ENCODE data around the gene MMP20.

Gene MMP20

DNA sequence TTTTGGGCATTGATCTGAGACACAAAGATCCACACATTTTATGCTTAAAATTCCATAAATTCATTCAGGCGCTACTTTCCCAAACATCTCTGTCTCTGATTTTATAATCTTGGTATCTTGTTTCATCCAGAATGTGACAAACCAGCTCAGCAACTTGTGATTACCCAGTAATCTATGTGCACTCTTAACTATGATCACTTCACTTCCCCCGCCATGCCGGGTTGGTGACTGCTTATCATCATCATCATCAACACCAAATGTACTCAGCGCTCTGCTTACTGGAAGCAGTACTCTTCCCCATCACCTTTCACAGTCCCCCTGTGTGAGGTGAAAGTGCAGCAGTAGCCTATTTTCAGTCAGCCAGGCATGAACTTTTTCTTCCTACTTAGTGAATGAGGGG lies 79.4 kb downstream of the MMP20 start:
- no peak overlapping the region for H3K4me2 ChIP-seq
- H3K4me1 ChIP-seq, result peaks cover 19 to 39% (median 24%) of the 10 kb centered on the region in 10 experiments
- H3K27ac ChIP-seq, result no peak overlapping the region
- H3K9me3 ChIP-seq (replicated peaks in 1 of 11), result peaks cover 0 to 3% (median 0%) of the 10 kb centered on the region in 11 experiments; a peak in 2 of 22 replicates
- H3K9ac ChIP-seq, result no peak overlapping the region
- no peaks in the 10 kb centered on the region for H4K20me1 ChIP-seq
- no peak overlapping the region for H3K4me3 ChIP-seq
- peaks cover 0 to 41% (median 0%) of the 10 kb centered on the region in 11 experiments; a peak in 6 of 22 replicates for H3K27me3 ChIP-seq
- TF ChIP-seq Cebpa-rat (IDR thresholded peaks at IDR 0.05), result no peak
- no peaks in the 10 kb centered on the region for H3K36me3 ChIP-seq

DNA sequence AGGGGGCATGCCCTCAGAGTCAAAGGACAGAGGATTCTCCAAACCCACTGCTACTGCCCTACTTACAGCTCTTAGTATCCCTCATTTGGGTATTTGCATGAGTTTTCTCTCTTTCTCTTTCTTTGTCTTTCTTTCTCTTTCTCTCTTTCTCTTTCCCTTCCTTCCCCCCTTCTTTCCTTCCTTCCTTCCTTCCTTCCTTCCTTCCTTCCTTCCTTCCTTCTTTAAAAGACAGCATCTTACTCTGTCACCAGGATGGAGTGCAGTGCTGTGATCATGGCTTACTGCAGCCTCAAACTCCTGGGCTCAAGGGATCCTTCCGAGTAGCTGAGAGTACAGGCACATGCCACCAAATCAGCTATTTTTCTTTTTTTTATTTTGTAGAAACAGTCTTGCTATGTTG lies 80.5 kb downstream of the MMP20 start:
- Histone ChIP-seq H3K27me3 (peaks cover 0 to 37% (median 0%) of the 10 kb centered on the region in 11 experiments; a peak in 6 of 22 replicates), H3K4me3 (no peak overlapping the region), H3K9me3 (replicated peaks in 1 of 11) (peaks cover 0 to 9% (median 6%) of the 10 kb centered on the region in 11 experiments; a peak in 8 of 22 replicates), H3K4me2 (peak overlapping the region in 2 of 11 experiments; percentile 13 to 15; a peak in 1 of 22 replicates), H3K4me1 (peaks cover 19 to 41% (median 25%) of the 10 kb centered on the region in 10 experiments), H3K27ac (no peak overlapping the region), H4K20me1 (no peaks in the 10 kb centered on the region), H3K36me3 (no peaks in the 10 kb centered on the region), H3K9ac (no peak overlapping the region)
- no peak for TF ChIP-seq Cebpa-rat (IDR thresholded peaks at IDR 0.05)

DNA sequence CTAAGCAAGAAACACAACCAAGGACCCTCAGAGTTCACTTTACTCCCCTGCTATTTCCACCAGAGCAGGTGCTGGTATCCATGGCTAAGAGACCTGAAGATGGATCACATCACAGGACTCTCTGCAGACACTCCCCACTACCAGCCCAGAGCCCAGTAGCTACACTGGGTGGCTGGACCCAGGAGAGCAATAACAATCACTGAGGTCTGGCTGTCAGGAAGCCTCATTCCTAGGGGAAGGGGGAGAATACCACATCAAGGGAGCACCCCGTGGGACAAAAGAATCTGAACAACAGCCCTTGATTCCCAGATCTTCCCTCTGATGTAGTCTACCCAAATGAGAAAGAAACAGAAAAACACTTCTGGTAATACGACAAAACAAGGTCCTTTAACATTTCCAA lies 85.6 kb downstream of the MMP20 start:
- Histone ChIP-seq H3K4me1 (peaks cover 5 to 57% (median 31%) of the 10 kb centered on the region in 10 experiments; a peak in 17 of 20 replicates), H3K4me3 (no peak overlapping the region), H3K9ac (no peak overlapping the region), H3K4me2 (peak overlapping the region in 8 of 11 experiments; percentile 13 to 66 (median 42); a peak in 13 of 22 replicates), H3K27ac (no peak overlapping the region), H3K9me3 (replicated peaks in 1 of 11) (peaks cover 0 to 13% (median 6%) of the 10 kb centered on the region in 11 experiments; a peak in 9 of 22 replicates), H4K20me1 (no peaks in the 10 kb centered on the region), H3K36me3 (no peaks in the 10 kb centered on the region), H3K27me3 (peaks cover 0 to 20% (median 0%) of the 10 kb centered on the region in 11 experiments; a peak in 5 of 22 replicates)
- TF ChIP-seq Cebpa-rat (IDR thresholded peaks at IDR 0.05), result no peak

DNA sequence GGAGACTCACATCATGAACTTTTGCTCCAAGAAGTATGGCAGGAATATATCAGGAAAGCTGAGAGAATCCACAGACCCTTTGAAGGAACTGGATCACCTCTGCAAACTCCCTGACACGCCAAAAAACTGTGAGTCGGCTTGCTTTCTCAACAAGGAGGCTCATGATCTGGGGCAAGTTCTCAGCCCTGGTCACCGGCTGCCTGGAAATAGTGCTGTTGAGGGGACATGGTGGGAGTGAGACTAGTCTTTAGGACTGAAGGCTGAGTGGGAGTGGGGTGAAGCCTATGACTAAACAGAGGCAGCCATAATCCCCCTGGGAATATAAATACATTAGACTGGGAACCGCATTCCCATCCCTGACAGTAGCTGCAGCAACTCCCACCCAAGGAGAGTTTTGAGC lies 86.2 kb downstream of the MMP20 start:
- peaks cover 5 to 60% (median 30%) of the 10 kb centered on the region in 10 experiments; a peak in 17 of 20 replicates for H3K4me1 ChIP-seq

DNA sequence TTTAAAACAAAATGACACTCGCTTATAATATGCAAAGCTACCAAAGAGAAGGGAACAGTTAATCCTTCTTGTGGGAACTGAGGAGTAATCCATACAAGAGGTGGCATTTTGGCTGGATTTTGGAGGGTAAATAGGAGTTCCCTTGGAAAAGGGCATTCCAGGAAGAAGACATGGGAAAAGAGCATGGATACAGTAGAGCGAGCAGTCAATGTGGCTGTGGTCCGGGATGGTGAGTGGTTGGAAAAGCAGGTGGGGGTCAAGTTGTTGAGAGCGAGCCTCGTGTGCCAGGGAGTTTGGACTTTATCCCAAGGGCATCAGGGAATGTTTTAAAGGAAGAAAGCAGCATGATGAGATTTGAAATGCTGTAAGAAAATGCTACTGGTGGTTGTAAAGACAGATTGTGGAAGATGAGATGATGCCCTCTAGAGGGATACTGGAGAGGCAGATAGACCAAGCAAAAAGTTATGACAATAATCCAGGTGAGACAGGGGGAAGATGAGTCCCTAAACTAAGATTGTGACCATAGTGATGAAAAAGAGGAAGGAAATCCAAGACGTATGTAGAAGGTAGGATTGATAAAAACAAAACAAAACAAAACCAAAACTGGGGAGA lies 90.8 kb downstream of the MMP20 start:
- no peak for TF ChIP-seq Cebpa-rat (IDR thresholded peaks at IDR 0.05)
- no peak overlapping the region for H3K4me3 ChIP-seq

More for the DNA sequence above, 86.2 kb downstream of the MMP20 start:
- peaks cover 0 to 13% (median 6%) of the 10 kb centered on the region in 11 experiments; a peak in 9 of 22 replicates for H3K9me3 ChIP-seq (replicated peaks in 1 of 11)
- H3K36me3 ChIP-seq, result no peaks in the 10 kb centered on the region
- peaks cover 0 to 17% (median 0%) of the 10 kb centered on the region in 11 experiments; a peak in 5 of 22 replicates for H3K27me3 ChIP-seq
- no peak overlapping the region for H3K27ac ChIP-seq
- H4K20me1 ChIP-seq, result no peaks in the 10 kb centered on the region
- H3K9ac ChIP-seq, result no peak overlapping the region
- peak overlapping the region in 9 of 11 experiments; percentile 13 to 66 (median 28); a peak in 14 of 22 replicates for H3K4me2 ChIP-seq
- H3K4me3 ChIP-seq, result no peak overlapping the region
- TF ChIP-seq Cebpa-rat (IDR thresholded peaks at IDR 0.05), result no peak

DNA sequence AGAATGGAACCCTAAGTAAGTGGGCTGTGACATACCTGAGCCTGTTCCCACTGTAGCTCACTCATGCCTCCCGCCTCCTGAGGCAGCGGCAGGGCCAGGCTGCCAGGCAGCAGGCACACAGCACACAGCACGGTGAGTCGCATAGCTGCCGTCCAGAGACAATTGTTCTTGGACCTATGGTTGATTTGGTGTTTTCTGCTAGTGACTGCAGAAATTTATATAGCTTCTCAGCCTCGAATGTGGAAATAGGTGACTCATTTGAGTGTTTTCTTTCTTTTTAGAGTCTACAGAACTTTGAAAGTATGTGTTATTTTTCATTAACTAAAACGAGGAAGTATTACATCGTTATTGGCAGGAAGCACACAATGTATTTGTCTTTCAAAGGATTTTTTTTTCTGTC lies 94.6 kb downstream of the MMP20 start, which contains the start of gene MMP7:
MMP7 (minus strand) TSS at position 190 of the 400 bp plus-strand sequence; CDS start at position 143, 47 bp downstream.
- H3K4me3 ChIP-seq, result no peak within 1 kb of the TSS
- TF ChIP-seq Cebpa-rat (IDR thresholded peaks at IDR 0.05), result no peak
- H3K36me3 ChIP-seq, result no peaks in the 10 kb centered on the region
- H3K9ac ChIP-seq, result no peak within 1 kb of the TSS
- H4K20me1 ChIP-seq, result no peaks in the 10 kb centered on the region
- peaks cover 0 to 6% (median 0%) of the 10 kb centered on the region in 11 experiments; a peak in 1 of 22 replicates for H3K9me3 ChIP-seq (replicated peaks in 1 of 11)
- peak within 1 kb of the TSS in 4 of 11 experiments; percentile 11 to 79 (median 68); a peak in 6 of 22 replicates for H3K4me2 ChIP-seq
- H3K27ac ChIP-seq, result peak within 1 kb of the TSS in 2 of 11 experiments; percentile 24 to 62; a peak in 4 of 22 replicates
- peaks cover 0 to 19% (median 5%) of the 10 kb centered on the region in 10 experiments; a peak in 14 of 20 replicates for H3K4me1 ChIP-seq
- no peaks in the 10 kb centered on the region for H3K27me3 ChIP-seq

More for the DNA sequence above, 90.8 kb downstream of the MMP20 start:
- 0 out of 22 replicates have a peak overlapping the region, but pooled peaks of 1 of the 11 experiments have one; percentile 0 for H3K4me2 ChIP-seq
- H3K36me3 ChIP-seq, result no peaks in the 10 kb centered on the region
- H3K27ac ChIP-seq, result no peak overlapping the region
- no peaks in the 10 kb centered on the region for H4K20me1 ChIP-seq
- no peak overlapping the region for H3K9ac ChIP-seq
- peaks cover 22 to 48% (median 29%) of the 10 kb centered on the region in 10 experiments for H3K4me1 ChIP-seq
- H3K9me3 ChIP-seq (replicated peaks in 1 of 11), result peaks cover 0 to 6% (median 0%) of the 10 kb centered on the region in 11 experiments; a peak in 1 of 22 replicates
- H3K27me3 ChIP-seq, result no peaks in the 10 kb centered on the region

DNA sequence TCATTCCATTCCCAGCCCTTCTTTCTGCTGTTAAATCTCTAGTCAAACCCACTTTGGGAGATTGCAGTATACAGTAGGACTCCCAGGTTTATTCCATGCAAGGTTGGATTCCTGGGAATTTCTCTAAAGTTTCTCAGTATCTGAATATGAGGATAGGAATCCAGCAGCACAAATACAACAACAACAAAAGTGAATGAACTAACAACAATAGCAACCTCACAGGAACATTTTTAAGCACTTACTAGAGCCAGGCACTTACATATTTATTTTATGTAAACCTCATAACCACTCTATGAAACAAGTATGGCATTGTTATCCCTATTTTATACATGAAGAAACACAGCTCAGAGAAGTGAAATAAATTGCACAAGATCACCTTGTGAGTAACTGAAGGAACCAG lies 96.5 kb downstream of the MMP20 start:
- H3K36me3 ChIP-seq, result no peaks in the 10 kb centered on the region
- H3K9me3 ChIP-seq (replicated peaks in 1 of 11), result no peaks in the 10 kb centered on the region
- H3K4me2 ChIP-seq, result no peak overlapping the region
- H3K27ac ChIP-seq, result no peak overlapping the region
- H3K4me3 ChIP-seq, result no peak overlapping the region
- no peak overlapping the region for H3K9ac ChIP-seq
- H4K20me1 ChIP-seq, result no peaks in the 10 kb centered on the region
- TF ChIP-seq Cebpa-rat (IDR thresholded peaks at IDR 0.05), result no peak
- no peaks in the 10 kb centered on the region for H3K27me3 ChIP-seq
- H3K4me1 ChIP-seq, result peaks cover 0 to 19% (median 2%) of the 10 kb centered on the region in 10 experiments; a peak in 7 of 20 replicates

DNA sequence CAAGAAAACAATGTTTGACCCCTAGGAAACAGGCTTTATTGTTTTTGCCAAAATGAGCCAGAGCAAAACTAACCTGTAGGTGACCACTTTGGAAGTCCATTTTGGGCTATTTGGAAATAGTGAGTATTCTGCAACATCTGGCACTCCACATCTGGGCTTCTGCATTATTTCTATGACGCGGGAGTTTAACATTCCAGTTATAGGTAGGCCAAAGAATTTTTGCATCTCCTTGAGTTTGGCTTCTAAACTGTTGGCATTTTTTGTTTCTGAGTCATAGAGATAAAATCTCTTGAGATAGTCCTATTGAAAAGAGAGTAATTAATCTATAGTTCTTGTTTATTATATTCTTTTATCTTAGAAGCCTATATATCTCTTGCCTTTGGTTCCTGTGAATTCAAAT lies 97.4 kb downstream of the MMP20 start:
- H3K4me3 ChIP-seq, result no peak overlapping the region
- no peak overlapping the region for H3K27ac ChIP-seq
- no peaks in the 10 kb centered on the region for H3K36me3 ChIP-seq
- peaks cover 2 to 27% (median 5%) of the 10 kb centered on the region in 10 experiments; a peak in 18 of 20 replicates for H3K4me1 ChIP-seq
- H3K27me3 ChIP-seq, result no peaks in the 10 kb centered on the region
- TF ChIP-seq Cebpa-rat (IDR thresholded peaks at IDR 0.05), result no peak
- H3K9me3 ChIP-seq (replicated peaks in 1 of 11), result no peaks in the 10 kb centered on the region
- H4K20me1 ChIP-seq, result no peaks in the 10 kb centered on the region
- no peak overlapping the region for H3K9ac ChIP-seq
- H3K4me2 ChIP-seq, result no peak overlapping the region

DNA sequence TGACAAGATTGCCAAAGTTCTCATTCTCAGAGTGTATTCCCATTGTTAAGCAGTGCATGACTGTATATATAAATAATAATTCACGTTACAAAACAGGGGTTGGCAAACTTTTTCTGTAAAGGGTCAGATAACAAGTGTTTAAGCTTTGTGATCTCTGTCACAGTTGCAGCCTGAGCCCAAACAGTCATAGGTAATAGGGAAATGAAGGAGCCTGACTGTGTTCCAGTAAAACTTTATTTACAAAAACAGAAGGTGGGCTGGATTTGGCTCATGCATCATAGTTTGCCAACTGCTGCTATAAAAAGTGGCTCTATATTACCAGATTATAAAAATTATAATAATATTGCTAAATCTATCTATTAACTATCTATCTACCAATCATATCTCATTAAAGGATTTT lies 98.1 kb downstream of the MMP20 start:
- no peaks in the 10 kb centered on the region for H3K9me3 ChIP-seq (replicated peaks in 1 of 11)
- H4K20me1 ChIP-seq, result no peaks in the 10 kb centered on the region
- H3K36me3 ChIP-seq, result no peaks in the 10 kb centered on the region
- H3K9ac ChIP-seq, result no peak overlapping the region
- H3K27me3 ChIP-seq, result no peaks in the 10 kb centered on the region
- H3K4me3 ChIP-seq, result no peak overlapping the region
- no peak for TF ChIP-seq Cebpa-rat (IDR thresholded peaks at IDR 0.05)
- H3K4me1 ChIP-seq, result peaks cover 6 to 34% (median 11%) of the 10 kb centered on the region in 10 experiments; a peak in 18 of 20 replicates
- H3K4me2 ChIP-seq, result no peak overlapping the region
- H3K27ac ChIP-seq, result no peak overlapping the region

Measured in BLaER1 treated with 17β-estradiol and CSF1 and Interleukin-3, amounts not matched to agents 10 nM and 100 nM (cell line).